T1000 (cell line): Measurements from ENCODE around the gene FBXL12.
A peak's percentile ranks its signal among the peaks of the same experiment; 100 is the strongest.
"Not testable (repeated sequence)": the region's sequence is repeated elsewhere in the genome, so short reads cannot be mapped to it uniquely, and the experiment has no call there.

Experiments
- DNase-seq: peaks from one replicate; lab custom pipeline; 2025; ENCODE audit warnings: mixed read lengths; lab: John Stamatoyannopoulos, UW

The FBXL12 gene

DNA sequence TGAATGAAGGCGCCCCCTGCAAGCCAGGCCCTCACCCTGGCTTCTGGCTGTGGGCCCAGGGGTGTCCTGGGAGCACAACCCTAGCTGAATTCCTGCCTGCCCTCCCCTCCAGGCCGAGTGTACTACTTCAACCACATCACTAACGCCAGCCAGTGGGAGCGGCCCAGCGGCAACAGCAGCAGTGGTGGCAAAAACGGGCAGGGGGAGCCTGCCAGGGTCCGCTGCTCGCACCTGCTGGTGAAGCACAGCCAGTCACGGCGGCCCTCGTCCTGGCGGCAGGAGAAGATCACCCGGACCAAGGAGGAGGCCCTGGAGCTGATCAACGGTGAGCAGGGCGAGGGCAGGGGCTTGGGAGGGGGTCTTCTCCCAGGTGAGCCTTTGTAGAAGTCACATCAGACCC, 19.4 kb upstream of the FBXL12 start:
- no peak for DNase-seq

DNA sequence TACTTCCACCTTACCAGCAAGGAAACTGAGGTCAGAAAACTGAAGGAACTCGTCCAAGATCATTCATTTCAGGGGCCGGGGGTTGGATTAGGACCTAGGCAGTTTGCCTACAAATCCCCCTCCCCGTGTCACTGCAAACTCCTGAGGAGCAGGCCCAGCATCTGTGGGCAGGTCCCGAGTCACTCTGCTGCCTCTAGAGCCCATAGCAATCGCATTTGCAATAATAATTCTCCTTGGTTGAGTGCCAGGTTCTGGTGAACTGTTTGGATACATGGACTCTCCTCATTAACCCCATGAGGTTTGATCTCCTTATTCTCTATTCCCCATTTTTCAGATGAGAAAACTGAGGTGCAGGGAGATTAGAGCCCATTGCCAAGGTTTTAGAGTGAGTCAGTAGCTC, 17.1 kb upstream of the FBXL12 start:
- DNase-seq, result no peak

DNA sequence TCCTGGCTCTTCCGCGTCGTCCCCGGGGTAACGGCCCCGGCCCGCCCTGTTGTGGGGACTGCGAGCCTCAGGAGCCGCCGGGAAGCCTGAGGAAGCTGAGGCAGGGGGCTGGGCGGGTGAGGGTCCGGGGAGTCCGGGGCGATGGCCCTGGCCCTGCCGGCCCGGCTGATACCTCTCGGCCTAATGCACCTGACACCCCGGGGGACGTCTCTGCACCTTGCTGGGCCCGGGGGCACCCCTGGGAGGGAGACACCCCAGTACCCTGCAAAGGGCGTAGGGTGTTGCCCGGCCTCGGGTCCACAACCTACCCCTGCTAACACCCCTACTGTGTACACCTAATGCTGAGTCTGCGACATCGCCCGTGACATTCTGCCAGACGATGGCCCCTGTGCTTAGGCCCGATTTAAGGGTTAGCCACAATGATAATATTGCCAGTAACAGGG, 16.6 kb upstream of the FBXL12 start:
- DNase-seq, result no peak

GRCh38 chr19:9834726-9835506, 16.0 kb upstream of the FBXL12 start, which contains the start of gene PIN1:
PIN1 (plus strand) TSS chr19:9835318; CDS start chr19:9835345, 27 bp downstream.
- DNase-seq, result peak; percentile 96

- no peak for DNase-seq
These were observed 15.4 kb upstream of the FBXL12 start for GRCh38 chr19:9834307-9834725.

DNA sequence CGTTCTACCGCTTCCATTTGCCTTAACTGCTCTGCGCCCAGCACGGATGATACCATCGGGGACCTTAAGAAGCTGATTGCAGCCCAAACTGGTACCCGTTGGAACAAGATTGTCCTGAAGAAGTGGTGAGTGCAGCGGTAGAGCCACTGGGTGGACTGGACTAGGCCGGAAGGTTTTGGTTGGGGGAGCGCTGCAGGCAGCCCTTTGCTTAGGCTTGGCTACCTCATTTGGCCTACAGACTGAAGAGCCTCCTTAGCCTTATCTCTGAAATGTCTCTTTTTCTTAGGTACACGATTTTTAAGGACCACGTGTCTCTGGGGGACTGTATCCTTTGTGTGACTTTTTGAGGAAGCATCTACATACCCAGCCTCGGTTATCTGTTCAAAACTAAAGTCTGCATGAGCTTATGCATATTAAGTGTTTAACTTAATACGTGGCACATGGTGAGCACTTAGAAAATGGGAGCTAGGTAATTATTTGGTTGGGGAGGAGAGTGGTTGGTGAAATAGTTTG, 9.7 kb upstream of the FBXL12 start:
- DNase-seq, result no peak

GRCh38 chr19:9827289-9828238, 8.7 kb upstream of the FBXL12 start, which contains the start of gene UBL5:
UBL5 (plus strand) TSS chr19:9827918; CDS start chr19:9828338, 420 bp downstream.
- DNase-seq, result peak; percentile 41

DNA sequence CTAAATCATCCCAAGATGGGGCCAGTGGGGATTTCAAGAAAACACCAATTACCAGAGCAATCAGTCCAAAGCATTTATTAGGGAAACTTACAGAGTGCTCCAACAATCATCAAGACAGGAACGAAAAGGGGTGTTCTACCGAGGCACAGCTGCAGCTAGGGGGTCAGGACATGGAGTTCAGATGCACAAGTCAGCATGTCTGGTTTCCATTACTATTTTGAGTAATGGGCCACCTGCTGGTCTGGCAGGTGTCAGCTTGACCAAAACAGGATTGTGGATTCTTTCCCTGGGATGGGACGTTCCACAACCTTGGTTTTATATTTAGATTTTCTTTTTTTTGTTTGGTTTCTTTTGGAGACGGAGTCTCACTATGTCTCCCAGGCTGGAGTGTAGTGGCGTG, 4.9 kb upstream of the FBXL12 start:
- no peak for DNase-seq

DNA sequence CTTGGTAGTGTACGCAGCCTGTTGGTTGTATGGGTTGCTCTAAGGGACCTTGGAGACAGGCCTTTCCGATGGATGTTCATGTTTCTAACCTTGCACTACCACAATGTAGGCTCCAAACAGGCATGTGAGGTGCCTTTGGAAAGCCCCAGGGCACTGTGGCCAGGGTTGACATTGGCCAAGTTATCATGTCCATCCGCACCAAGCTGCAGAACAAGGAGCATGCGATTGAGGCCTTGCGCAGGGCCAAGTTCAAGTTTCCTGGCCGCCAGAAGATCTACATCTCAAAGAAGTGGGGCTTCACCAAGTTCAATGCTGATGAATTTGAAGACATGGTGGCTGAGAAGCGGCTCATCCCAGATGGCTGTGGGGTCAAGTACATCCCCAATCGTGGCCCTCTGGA, 1.2 kb upstream of the FBXL12 start:
- DNase-seq, result not testable (repeated sequence)

DNA sequence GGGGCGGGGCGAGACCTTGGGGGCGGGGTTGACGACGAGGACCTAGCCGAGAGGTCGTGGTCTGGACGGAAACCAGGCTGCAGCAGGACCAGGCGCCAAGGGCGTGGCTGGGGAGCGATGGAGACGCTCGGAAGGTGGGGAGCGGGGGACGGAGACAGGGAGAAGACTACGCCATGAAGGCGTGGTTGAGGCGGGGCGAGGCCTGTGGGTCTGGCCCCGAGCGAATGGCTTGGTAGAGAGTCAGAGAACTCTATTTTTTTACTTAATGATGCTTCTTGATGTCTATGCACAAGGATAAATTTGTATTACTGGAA, 674 bp upstream of the FBXL12 start:
- no peak for DNase-seq

GRCh38 chr19:9818175-9818733, 625 bp downstream of the FBXL12 start:
- DNase-seq, result no peak

- no peak for DNase-seq
These were observed 7.7 kb downstream of the FBXL12 start for GRCh38 chr19:9811139-9811538.

- no peak for DNase-seq
These were observed 9.7 kb downstream of the FBXL12 start for GRCh38 chr19:9808855-9809824.

DNA sequence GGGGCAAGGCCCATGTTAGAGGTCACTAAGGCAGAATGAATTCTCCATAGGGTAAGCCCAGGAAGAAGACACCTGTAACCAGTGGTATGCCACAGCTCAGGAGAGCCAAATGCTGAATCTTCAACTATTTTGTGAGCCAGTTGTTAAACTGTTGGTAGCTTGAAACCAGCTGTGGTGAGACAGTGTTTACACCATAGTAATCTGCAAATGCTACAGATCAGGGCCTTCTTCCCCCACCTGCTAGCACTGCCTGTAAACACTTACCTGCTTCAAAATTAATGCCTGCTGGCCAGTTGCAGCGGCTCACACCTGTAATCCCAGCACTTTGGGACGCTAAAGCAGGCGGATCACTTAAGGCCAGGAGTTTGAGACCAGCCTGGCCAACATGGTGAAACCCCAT, 12.1 kb downstream of the FBXL12 start:
- DNase-seq, result no peak

DNA sequence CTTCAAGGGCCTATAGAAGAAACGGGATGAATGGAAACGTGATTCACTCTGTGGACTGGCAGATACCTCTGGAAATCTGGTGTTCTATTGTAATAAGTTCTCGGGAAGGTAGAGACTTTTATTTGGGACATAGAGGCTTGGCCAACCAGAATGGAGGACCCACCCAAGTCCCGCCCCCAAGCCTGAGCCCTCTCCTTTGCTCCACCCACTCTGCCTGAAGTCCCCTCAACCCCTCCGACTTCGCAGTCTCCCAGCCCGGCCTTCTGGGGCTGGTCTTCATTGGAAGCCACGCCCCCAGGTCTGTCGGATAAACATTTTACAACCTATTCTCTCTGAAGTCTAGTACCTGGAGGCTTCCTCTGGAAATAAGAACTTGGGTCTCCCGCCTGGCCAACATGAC, 16.9 kb downstream of the FBXL12 start:
- no peak for DNase-seq

GRCh38 chr19:9799162-9799561, 19.7 kb downstream of the FBXL12 start:
- no peak for DNase-seq

DNA sequence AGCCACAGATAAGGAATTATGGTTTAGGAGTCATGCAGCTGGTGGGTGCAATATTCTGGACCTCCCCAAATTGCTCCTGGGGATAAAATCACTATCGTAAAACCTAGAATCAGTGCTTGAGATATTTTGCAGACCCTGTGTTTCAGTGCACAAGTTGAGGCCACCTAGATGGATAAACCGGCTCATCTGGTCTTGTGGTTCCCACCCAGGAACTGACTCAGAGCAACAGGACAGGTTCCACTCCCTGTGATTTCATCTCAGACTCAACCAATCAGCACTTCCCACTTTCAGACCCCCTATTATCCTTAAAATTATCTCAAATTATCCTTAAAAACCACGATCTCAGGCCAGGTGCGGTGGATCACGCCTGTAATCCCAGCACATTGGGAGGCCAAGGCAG, 21.0 kb downstream of the FBXL12 start:
- no peak for DNase-seq

DNA sequence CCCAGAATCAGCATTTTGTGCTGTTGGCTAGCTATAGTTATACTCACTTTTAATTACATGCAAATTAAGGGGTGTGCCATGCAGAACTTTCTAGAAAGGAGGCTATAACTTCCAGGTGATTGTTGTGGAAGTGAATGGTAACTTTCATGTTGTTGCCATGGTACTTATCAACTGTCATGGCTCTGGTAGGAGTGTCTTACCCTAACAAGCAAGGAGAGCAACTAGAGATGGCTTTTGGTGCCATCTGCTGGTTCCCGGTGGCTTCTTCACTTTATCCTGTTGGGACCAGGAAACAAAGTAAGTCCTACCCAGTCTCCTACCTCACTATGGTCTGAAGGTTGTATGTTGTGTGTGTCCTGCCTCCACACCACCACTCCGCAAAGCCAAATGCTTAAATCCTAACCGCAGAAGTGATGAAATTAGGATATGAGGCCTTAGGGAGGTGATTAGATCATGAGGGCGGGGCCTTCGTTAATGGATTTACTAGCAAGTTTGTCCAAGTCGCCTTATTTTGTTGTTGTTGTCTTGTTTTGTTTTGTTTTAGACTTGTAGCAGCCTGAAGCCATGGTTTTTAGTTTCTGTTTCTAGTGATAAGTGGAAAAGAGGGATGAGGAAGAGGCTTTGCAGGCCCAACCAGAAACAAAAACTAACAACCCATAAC, 22.6 kb downstream of the FBXL12 start:
- DNase-seq, result peak; percentile 49

DNA sequence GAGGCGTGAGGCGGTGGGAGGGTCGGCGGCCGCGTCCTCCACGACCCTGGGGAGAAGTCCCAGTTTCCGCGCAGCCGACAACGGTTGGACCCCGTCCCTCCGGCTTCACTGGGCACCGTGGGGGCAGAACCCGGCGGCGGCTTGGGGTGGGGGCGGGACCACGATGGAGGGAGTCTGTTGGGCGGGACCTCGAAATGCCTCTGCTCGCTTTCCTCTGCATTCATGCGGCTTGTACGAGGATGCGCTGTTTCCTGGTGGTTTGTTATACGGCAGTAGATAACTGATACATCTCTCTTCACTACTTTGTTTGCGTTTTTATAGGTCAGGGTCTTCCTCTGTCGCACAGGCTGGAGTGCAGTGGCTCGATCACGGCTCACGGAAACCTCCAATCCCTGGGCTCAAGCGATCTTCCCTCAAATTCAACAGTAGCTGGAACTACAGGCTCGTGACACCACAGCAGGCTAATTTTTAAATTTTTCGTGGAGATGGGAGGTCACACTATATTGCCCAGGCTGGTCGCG, 25.7 kb downstream of the FBXL12 start:
- peak; percentile 61 for DNase-seq
